ENCODE measurements around the gene PSMA8. TPM values are rescaled to one million over a fixed set of nuclear protein-coding genes. Genes with fewer than 3 reads are reported as not detected.
A peak's percentile ranks its signal among the peaks of the same experiment; 100 is the strongest.
"Not testable (repeated sequence)": the region's sequence is repeated elsewhere in the genome, so short reads cannot be mapped to it uniquely, and the experiment has no call there.

PSMA8 gene
- total and polyA plus RNA-seq, 4 experiments from 2014 or later = 0.67 to 4.9 (median 1.2) TPM

DNA sequence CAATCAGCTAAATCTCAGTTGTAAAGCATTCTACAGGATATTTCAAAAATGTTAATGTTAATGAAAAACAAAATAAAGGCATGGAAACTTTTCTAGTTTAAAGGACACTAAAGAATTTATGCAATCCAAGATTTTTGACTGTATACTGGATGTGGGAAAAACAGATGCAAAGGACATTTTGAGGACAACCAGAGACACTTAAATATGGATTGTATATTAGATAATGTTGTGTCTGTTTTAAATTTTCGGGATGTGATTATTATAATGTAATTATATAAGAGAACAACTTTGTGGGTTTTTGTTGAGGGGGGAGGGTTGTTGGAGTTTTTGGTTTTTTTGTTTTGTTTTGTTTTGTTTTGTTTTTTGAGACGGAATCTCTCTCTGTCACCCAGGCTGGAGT lies 30.9 kb downstream of the PSMA8 start:
- POLR2A ChIA-PET (ENCODE audit: partially characterized antibody) = no interaction called here
- H3K4me1 Mint-ChIP-seq = peaks cover 0 to 2% (median 0%) of the 10 kb centered on the region in 4 donors
- no peak overlapping the region for H3K27ac ChIP-seq (ENCODE audit: low read depth, low read length)
- DNase-seq = no peak
- no peaks in the 10 kb centered on the region for H3K9me3 Mint-ChIP-seq
- H3K36me3 ChIP-seq (ENCODE audit: insufficient read depth, low read length) = no peaks in the 10 kb centered on the region
- H3K36me3 Mint-ChIP-seq = no peaks in the 10 kb centered on the region
- H3K4me1 ChIP-seq (ENCODE audit: insufficient read depth, low read length) = no peaks in the 10 kb centered on the region
- no peaks in the 10 kb centered on the region for H3K27me3 ChIP-seq (ENCODE audit: insufficient read depth, low read length)
- H3K4me3 ChIP-seq (ENCODE audit: low read length in 2 of 2) = no peak overlapping the region
- CTCF ChIA-PET (ENCODE audit: partially characterized antibody) = no interaction called here
- no peak overlapping the region for H3K27ac Mint-ChIP-seq
- intact Hi-C loops (cut with micrococcal nuclease) = no loop called here
- no peaks in the 10 kb centered on the region for H3K27me3 Mint-ChIP-seq
- no peak overlapping the region for H3K4me3 Mint-ChIP-seq
- H3K9me3 ChIP-seq (ENCODE audit: control insufficient read depth in 1 of 2, low read length in 2 of 2) = no peaks in the 10 kb centered on the region

DNA sequence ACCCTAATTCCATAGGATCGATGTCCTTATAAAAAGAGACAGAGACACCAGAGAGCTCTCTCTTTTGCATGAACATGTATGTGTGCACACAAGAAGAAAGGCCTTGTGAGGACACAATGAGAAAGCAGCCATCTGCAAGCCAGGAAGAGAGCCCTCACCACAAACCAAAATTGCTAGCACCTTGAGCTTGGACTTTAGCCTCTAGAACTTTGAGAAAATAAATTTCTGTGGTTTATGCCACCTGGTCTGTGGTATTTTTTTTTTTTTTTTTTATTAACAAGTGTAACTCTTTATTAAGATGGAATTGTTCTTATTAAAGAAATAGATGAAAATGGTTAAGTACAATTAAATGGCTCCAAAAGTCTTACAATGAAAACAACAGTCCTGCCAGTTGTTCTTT lies 33.9 kb downstream of the PSMA8 start:
- H3K27me3 Mint-ChIP-seq; H3K4me1 Mint-ChIP-seq; H3K27me3 ChIP-seq (ENCODE audit: insufficient read depth, low read length); H3K9me3 ChIP-seq (ENCODE audit: control insufficient read depth in 1 of 2, low read length in 2 of 2); H3K4me3 Mint-ChIP-seq; H3K9me3 Mint-ChIP-seq; H3K36me3 Mint-ChIP-seq; DNase-seq; intact Hi-C loops (cut with micrococcal nuclease); H3K27ac Mint-ChIP-seq; H3K36me3 ChIP-seq (ENCODE audit: insufficient read depth, low read length); H3K4me1 ChIP-seq (ENCODE audit: insufficient read depth, low read length); H3K27ac ChIP-seq (ENCODE audit: low read depth, low read length); H3K4me3 ChIP-seq (ENCODE audit: low read length in 2 of 2); CTCF ChIA-PET (ENCODE audit: partially characterized antibody): not testable (repeated sequence)
- POLR2A ChIA-PET (ENCODE audit: partially characterized antibody) = interaction anchor here (0.6 kb wide), 1 partner anchor 35 kb away, joined by 4 read pairs; no protein-coding TSS in a partner anchor

DNA sequence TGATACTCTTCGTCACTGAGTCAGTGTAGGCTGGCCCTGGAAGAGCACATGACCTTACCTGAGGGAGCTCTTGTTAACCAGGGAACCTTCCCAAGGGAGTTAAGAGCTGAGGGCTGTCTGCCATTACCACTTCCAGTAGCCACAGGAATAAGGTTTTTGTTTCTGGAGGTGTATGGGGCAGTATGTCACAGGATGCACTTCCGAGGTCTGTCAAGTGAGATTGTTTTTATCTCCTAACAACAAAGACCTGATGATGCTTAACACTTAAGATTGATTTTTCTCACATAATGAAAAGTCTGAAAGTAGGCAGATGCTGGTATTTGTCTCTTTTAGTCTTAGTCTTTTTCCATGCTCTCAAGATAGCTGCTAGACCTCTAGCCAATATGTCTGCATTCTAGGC lies 41.8 kb downstream of the PSMA8 start:
- Histone ChIP-seq H3K4me1 (ENCODE audit: insufficient read depth, low read length) (no peaks in the 10 kb centered on the region), H3K27me3 (ENCODE audit: insufficient read depth, low read length) (no peaks in the 10 kb centered on the region), H3K36me3 (ENCODE audit: insufficient read depth, low read length) (no peaks in the 10 kb centered on the region), H3K27ac (ENCODE audit: low read depth, low read length) (no peak overlapping the region), H3K9me3 (ENCODE audit: control insufficient read depth in 1 of 2, low read length in 2 of 2) (no peaks in the 10 kb centered on the region), H3K4me3 (ENCODE audit: low read length in 2 of 2) (no peak overlapping the region)
- intact Hi-C loops (cut with micrococcal nuclease) = no loop called here
- peaks cover 3 to 11% (median 8%) of the 10 kb centered on the region in 4 donors for H3K4me1 Mint-ChIP-seq
- H3K4me3 Mint-ChIP-seq = no peak overlapping the region
- no peak for DNase-seq
- CTCF ChIA-PET (ENCODE audit: partially characterized antibody) = interaction anchor here (1.9 kb wide), 1 partner anchor 15 kb away, joined by 5 read pairs; no protein-coding TSS in a partner anchor
- POLR2A ChIA-PET (ENCODE audit: partially characterized antibody) = no interaction called here
- no peaks in the 10 kb centered on the region for H3K27me3 Mint-ChIP-seq
- H3K9me3 Mint-ChIP-seq = no peaks in the 10 kb centered on the region
- no peaks in the 10 kb centered on the region for H3K36me3 Mint-ChIP-seq
- peak overlapping the region in 2 of 7 donors; percentile 38 to 69 for H3K27ac Mint-ChIP-seq

DNA sequence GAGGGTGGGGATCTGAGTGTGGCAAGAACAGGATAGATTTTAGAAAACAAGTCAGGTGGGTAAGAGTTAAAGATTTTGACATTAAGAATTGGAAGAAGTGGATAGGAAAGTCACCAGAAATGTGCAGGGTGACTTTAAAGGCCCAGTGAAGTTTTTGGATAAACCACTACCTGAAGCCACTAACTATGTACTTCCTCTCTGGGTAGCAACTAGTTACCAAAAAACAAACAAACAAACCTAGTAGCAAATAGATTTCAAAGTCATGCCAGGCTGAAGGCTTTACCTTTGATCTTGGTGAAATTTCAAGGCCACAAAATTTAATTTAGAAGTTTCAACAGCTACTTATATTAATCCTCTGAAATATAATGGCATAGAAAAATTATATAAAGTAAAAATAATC lies 42.5 kb downstream of the PSMA8 start:
- no peak overlapping the region for H3K27ac ChIP-seq (ENCODE audit: low read depth, low read length)
- ChIA-PET CTCF (ENCODE audit: partially characterized antibody) (interaction anchor here (1.9 kb wide), 1 partner anchor 16 kb away, joined by 5 read pairs; no protein-coding TSS in a partner anchor), POLR2A (ENCODE audit: partially characterized antibody) (no interaction called here)
- no peaks in the 10 kb centered on the region for H3K36me3 Mint-ChIP-seq
- no peak overlapping the region for H3K4me3 ChIP-seq (ENCODE audit: low read length in 2 of 2)
- H3K27ac Mint-ChIP-seq = no peak overlapping the region
- peaks cover 3 to 11% (median 8%) of the 10 kb centered on the region in 4 donors for H3K4me1 Mint-ChIP-seq
- H3K4me1 ChIP-seq (ENCODE audit: insufficient read depth, low read length) = no peaks in the 10 kb centered on the region
- no peak overlapping the region for H3K4me3 Mint-ChIP-seq
- intact Hi-C loops (cut with micrococcal nuclease) = no loop called here
- H3K9me3 ChIP-seq (ENCODE audit: control insufficient read depth in 1 of 2, low read length in 2 of 2) = no peaks in the 10 kb centered on the region
- no peaks in the 10 kb centered on the region for H3K27me3 Mint-ChIP-seq
- no peaks in the 10 kb centered on the region for H3K27me3 ChIP-seq (ENCODE audit: insufficient read depth, low read length)
- H3K36me3 ChIP-seq (ENCODE audit: insufficient read depth, low read length) = no peaks in the 10 kb centered on the region
- no peaks in the 10 kb centered on the region for H3K9me3 Mint-ChIP-seq
- DNase-seq = peak in 4 of 5 donors; percentile 10 to 34 (median 16)

DNA sequence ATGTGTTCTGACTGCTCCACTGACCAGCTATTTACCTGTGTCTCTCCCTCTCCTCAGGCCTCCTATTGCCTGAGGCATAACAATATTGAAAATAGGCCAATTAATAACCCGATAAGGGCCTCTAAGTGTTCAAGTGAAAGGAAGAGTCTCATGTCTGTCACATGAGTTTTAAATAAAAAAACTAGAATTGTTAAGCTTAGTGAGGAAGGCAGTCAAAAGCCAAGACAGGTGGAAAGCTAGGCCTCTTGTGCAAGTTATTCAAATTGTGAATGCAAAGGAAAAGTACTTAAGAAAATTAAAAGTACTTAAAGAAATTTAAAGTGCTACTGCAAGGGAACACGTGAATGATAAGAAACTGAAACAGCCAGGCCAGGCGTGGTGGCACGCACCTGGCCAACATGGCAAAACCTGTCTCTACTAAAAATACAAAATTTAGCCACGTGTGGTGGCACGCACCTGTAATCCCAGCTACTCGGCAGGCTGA lies 47.7 kb downstream of the PSMA8 start:
- no peaks in the 10 kb centered on the region for H3K9me3 ChIP-seq (ENCODE audit: control insufficient read depth in 1 of 2, low read length in 2 of 2)
- Mint-ChIP-seq H3K4me1 (peaks cover 0 to 1% (median 0%) of the 10 kb centered on the region in 4 donors), H3K27ac (no peak overlapping the region), H3K36me3 (no peaks in the 10 kb centered on the region), H3K9me3 (no peaks in the 10 kb centered on the region), H3K4me3 (no peak overlapping the region), H3K27me3 (no peaks in the 10 kb centered on the region)
- H3K27me3 ChIP-seq (ENCODE audit: insufficient read depth, low read length) = no peaks in the 10 kb centered on the region
- no peak for DNase-seq
- H3K4me3 ChIP-seq (ENCODE audit: low read length in 2 of 2) = no peak overlapping the region
- H3K36me3 ChIP-seq (ENCODE audit: insufficient read depth, low read length) = no peaks in the 10 kb centered on the region
- no peaks in the 10 kb centered on the region for H3K4me1 ChIP-seq (ENCODE audit: insufficient read depth, low read length)
- no peak overlapping the region for H3K27ac ChIP-seq (ENCODE audit: low read depth, low read length)
- POLR2A ChIA-PET (ENCODE audit: partially characterized antibody) = no interaction called here
- intact Hi-C loops (cut with micrococcal nuclease) = no loop called here
- CTCF ChIA-PET (ENCODE audit: partially characterized antibody) = no interaction called here

DNA sequence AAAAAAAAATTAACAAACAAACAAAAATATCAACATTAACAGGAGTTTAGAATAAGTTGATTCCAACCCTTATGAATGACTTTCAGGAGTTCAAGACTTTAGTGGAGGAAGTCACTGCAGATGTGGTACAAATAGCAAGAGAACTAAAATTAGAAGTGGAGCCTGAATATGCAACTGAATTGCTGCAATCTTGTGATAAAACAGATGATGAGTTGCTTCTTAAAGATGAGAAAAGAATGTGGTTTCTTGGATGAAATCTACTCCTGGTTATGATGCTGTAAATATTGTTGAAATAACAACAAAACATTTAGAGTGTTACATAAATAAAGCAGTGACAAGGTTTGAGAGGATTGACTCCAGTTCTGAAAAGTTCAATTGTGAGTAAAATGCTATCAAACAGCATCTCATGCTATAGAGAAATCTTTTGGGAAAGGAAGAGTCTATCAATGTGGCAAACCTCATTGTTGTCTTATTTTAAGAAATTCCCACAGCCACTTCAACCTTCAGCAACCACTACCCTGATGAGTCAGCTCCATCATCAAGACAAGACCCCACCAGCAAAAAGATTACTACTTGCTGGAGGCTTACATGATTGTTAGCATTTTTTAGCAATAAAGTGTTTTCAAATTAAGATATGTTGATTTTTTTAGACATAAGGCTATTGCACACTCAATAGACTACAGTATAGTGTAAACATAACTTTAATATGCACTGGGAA lies 49.9 kb downstream of the PSMA8 start:
- H3K36me3 ChIP-seq (ENCODE audit: insufficient read depth, low read length) = no peaks in the 10 kb centered on the region
- intact Hi-C loops (cut with micrococcal nuclease) = no loop called here
- H3K27me3 ChIP-seq (ENCODE audit: insufficient read depth, low read length) = no peaks in the 10 kb centered on the region
- Mint-ChIP-seq H3K4me3 (no peak overlapping the region), H3K4me1 (peaks cover 0 to 1% (median under 1%) of the 10 kb centered on the region in 4 donors), H3K27me3 (no peaks in the 10 kb centered on the region), H3K9me3 (no peaks in the 10 kb centered on the region), H3K27ac (no peak overlapping the region), H3K36me3 (no peaks in the 10 kb centered on the region)
- H3K4me3 ChIP-seq (ENCODE audit: low read length in 2 of 2) = no peak overlapping the region
- ChIA-PET CTCF (ENCODE audit: partially characterized antibody) (interaction anchor here (1.0 kb wide), 1 partner anchor 24 kb away, joined by 3 read pairs; no protein-coding TSS in a partner anchor), POLR2A (ENCODE audit: partially characterized antibody) (no interaction called here)
- H3K9me3 ChIP-seq (ENCODE audit: control insufficient read depth in 1 of 2, low read length in 2 of 2) = no peaks in the 10 kb centered on the region
- no peak for DNase-seq
- H3K27ac ChIP-seq (ENCODE audit: low read depth, low read length) = no peak overlapping the region
- H3K4me1 ChIP-seq (ENCODE audit: insufficient read depth, low read length) = no peaks in the 10 kb centered on the region

DNA sequence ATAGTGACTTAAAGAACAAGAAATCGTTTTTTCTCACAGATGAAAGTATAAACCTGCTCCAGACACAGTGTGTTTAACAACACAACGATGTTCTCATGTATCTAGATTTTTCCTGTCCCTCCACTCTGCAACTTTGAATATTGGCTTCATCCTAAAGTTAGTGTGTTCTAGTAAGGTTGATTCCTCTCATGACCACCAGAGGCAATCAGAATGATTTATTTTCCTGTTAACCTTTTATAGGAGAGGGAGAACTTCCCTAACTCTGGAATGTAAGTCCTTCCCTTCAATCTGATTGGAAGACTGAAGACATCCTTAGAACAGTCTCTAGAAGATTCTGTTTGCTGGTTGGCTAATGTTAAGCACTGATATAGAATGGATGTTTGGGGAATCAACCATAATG lies 51.6 kb downstream of the PSMA8 start:
- H3K4me3 ChIP-seq (ENCODE audit: low read length in 2 of 2) = no peak overlapping the region
- H3K4me1 Mint-ChIP-seq = peaks cover 6 to 12% (median 11%) of the 10 kb centered on the region in 4 donors
- H3K27ac ChIP-seq (ENCODE audit: low read depth, low read length) = no peak overlapping the region
- H3K36me3 ChIP-seq (ENCODE audit: insufficient read depth, low read length) = no peaks in the 10 kb centered on the region
- H3K4me1 ChIP-seq (ENCODE audit: insufficient read depth, low read length) = peaks cover 6% of the 10 kb centered on the region
- no peaks in the 10 kb centered on the region for H3K36me3 Mint-ChIP-seq
- H3K27ac Mint-ChIP-seq = no peak overlapping the region
- no peak for DNase-seq
- H3K4me3 Mint-ChIP-seq = no peak overlapping the region
- intact Hi-C loops (cut with micrococcal nuclease) = no loop called here
- no peaks in the 10 kb centered on the region for H3K27me3 ChIP-seq (ENCODE audit: insufficient read depth, low read length)
- CTCF ChIA-PET (ENCODE audit: partially characterized antibody) = interaction anchor here (1.3 kb wide), 1 partner anchor 8 kb away, joined by 3 read pairs; no protein-coding TSS in a partner anchor
- H3K9me3 Mint-ChIP-seq = no peaks in the 10 kb centered on the region
- H3K9me3 ChIP-seq (ENCODE audit: control insufficient read depth in 1 of 2, low read length in 2 of 2) = no peaks in the 10 kb centered on the region
- H3K27me3 Mint-ChIP-seq = no peaks in the 10 kb centered on the region
- POLR2A ChIA-PET (ENCODE audit: partially characterized antibody) = no interaction called here

Measured in CD4-positive, alpha-beta memory T cell (primary cell).